ENCODE results near the gene CEP20.
"Not testable (repeated sequence)": the region's sequence is repeated elsewhere in the genome, so short reads cannot be mapped to it uniquely, and the experiment has no call there.

The CEP20 gene

GRCh38 chr16:15856901-15857698, 31.3 kb downstream of the CEP20 start, which contains the start of gene MYH11:
Gene MYH11 (minus strand): TSS chr16:15857028. CDS start chr16:15838252, 18,776 bp downstream.
- DNase-seq: no peak

GRCh38 chr16:15856182-15856581, 32.2 kb downstream of the CEP20 start:
- DNase-seq: no peak

GRCh38 chr16:15855704-15856003, 32.7 kb downstream of the CEP20 start:
- no peak for DNase-seq

- no peak for DNase-seq
Measured at GRCh38 chr16:15854906-15855703, 33.3 kb downstream of the CEP20 start.

- DNase-seq: no peak
Measured at GRCh38 chr16:15854061-15854460, 34.3 kb downstream of the CEP20 start.

- no peak for DNase-seq
Measured at GRCh38 chr16:15853021-15853420, 35.4 kb downstream of the CEP20 start.

GRCh38 chr16:15850555-15850954, 37.8 kb downstream of the CEP20 start:
- not testable (repeated sequence) for DNase-seq

GRCh38 chr16:15849209-15849981, 39.0 kb downstream of the CEP20 start:
- no peak for DNase-seq

GRCh38 chr16:15847611-15848175, 40.7 kb downstream of the CEP20 start:
- DNase-seq: no peak

- DNase-seq: no peak
Measured at GRCh38 chr16:15846510-15846909, 41.9 kb downstream of the CEP20 start.

- DNase-seq: no peak
Measured at GRCh38 chr16:15843635-15844279, 44.6 kb downstream of the CEP20 start.

- not testable (repeated sequence) for DNase-seq
Measured at GRCh38 chr16:15839204-15839603, 49.2 kb downstream of the CEP20 start.

GRCh38 chr16:15837761-15838160, 50.6 kb downstream of the CEP20 start:
- DNase-seq: no peak

GRCh38 chr16:15836965-15837611, 51.3 kb downstream of the CEP20 start:
- DNase-seq: no peak

GRCh38 chr16:15836074-15836473, 52.3 kb downstream of the CEP20 start:
- DNase-seq: no peak

- DNase-seq: no peak
Measured at GRCh38 chr16:15835136-15835878, 53.1 kb downstream of the CEP20 start.

- no peak for DNase-seq
Measured at GRCh38 chr16:15834502-15834901, 53.9 kb downstream of the CEP20 start.

- no peak for DNase-seq
Measured at GRCh38 chr16:15833541-15833940, 54.9 kb downstream of the CEP20 start.

GRCh38 chr16:15832241-15832640, 56.2 kb downstream of the CEP20 start:
- DNase-seq: no peak

- no peak for DNase-seq
Measured at GRCh38 chr16:15830832-15831451, 57.5 kb downstream of the CEP20 start.

- no peak for DNase-seq
Measured at GRCh38 chr16:15829460-15829859, 58.9 kb downstream of the CEP20 start.

All from NCI-H1930 (cell line).